ENCODE data around the gene MYO1C.
A peak's percentile ranks its signal among the peaks of the same experiment; 100 is the strongest.

Gene MYO1C

GRCh38 chr17:1515640-1516387 lies 23.3 kb upstream of the MYO1C start:
- Histone ChIP-seq H3K36me3 (ENCODE audit: control insufficient read depth, insufficient read depth, low read length) (no peaks in the 10 kb centered on the region), H3K4me3 (ENCODE audit: low read depth, low read length) (peak overlapping the region; percentile 66), H3K79me2 (peaks cover 21% of the 10 kb centered on the region), H3K9me3 (ENCODE audit: control insufficient read depth, low read length) (no peaks in the 10 kb centered on the region), H3K27ac (peak overlapping the region; percentile 84), H3K4me1 (peaks cover 23% of the 10 kb centered on the region), H2AFZ (peak overlapping the region; percentile 77), H3K4me2 (ENCODE audit: low read length) (peak overlapping the region; percentile 77), H3K9ac (no peak overlapping the region), H3K27me3 (ENCODE audit: control insufficient read depth, insufficient read depth, low read length) (no peaks in the 10 kb centered on the region)
- TF ChIP-seq CTCF (IDR thresholded peaks at IDR 0.05), result peak; percentile 63

- H3K4me2 ChIP-seq (ENCODE audit: low read length), result no peak overlapping the region
- no peak overlapping the region for H3K9ac ChIP-seq
- H3K79me2 ChIP-seq, result peaks cover 28% of the 10 kb centered on the region
- no peak for TF ChIP-seq CTCF (IDR thresholded peaks at IDR 0.05)
- no peak overlapping the region for H3K4me3 ChIP-seq (ENCODE audit: low read depth, low read length)
- no peak overlapping the region for H2AFZ ChIP-seq
- H3K27me3 ChIP-seq (ENCODE audit: control insufficient read depth, insufficient read depth, low read length), result no peaks in the 10 kb centered on the region
- no peaks in the 10 kb centered on the region for H3K9me3 ChIP-seq (ENCODE audit: control insufficient read depth, low read length)
- peaks cover 23% of the 10 kb centered on the region for H3K4me1 ChIP-seq
- H3K27ac ChIP-seq, result peak overlapping the region; percentile 42
- H3K36me3 ChIP-seq (ENCODE audit: control insufficient read depth, insufficient read depth, low read length), result no peaks in the 10 kb centered on the region
Measured at GRCh38 chr17:1512351-1512750, 19.9 kb upstream of the MYO1C start.

GRCh38 chr17:1511756-1512321 lies 19.4 kb upstream of the MYO1C start:
- peaks cover 23% of the 10 kb centered on the region for H3K4me1 ChIP-seq
- no peak overlapping the region for H3K4me3 ChIP-seq (ENCODE audit: low read depth, low read length)
- no peaks in the 10 kb centered on the region for H3K27me3 ChIP-seq (ENCODE audit: control insufficient read depth, insufficient read depth, low read length)
- H3K27ac ChIP-seq, result peak overlapping the region; percentile 42
- peaks cover 28% of the 10 kb centered on the region for H3K79me2 ChIP-seq
- H2AFZ ChIP-seq, result no peak overlapping the region
- H3K36me3 ChIP-seq (ENCODE audit: control insufficient read depth, insufficient read depth, low read length), result no peaks in the 10 kb centered on the region
- no peak overlapping the region for H3K4me2 ChIP-seq (ENCODE audit: low read length)
- H3K9me3 ChIP-seq (ENCODE audit: control insufficient read depth, low read length), result no peaks in the 10 kb centered on the region
- no peak for TF ChIP-seq CTCF (IDR thresholded peaks at IDR 0.05)
- H3K9ac ChIP-seq, result no peak overlapping the region

- Histone ChIP-seq H3K36me3 (ENCODE audit: control insufficient read depth, insufficient read depth, low read length) (no peaks in the 10 kb centered on the region), H3K27me3 (ENCODE audit: control insufficient read depth, insufficient read depth, low read length) (no peaks in the 10 kb centered on the region), H3K4me3 (ENCODE audit: low read depth, low read length) (no peak overlapping the region), H3K9me3 (ENCODE audit: control insufficient read depth, low read length) (no peaks in the 10 kb centered on the region), H3K4me2 (ENCODE audit: low read length) (no peak overlapping the region), H3K79me2 (peaks cover 28% of the 10 kb centered on the region), H3K4me1 (peaks cover 23% of the 10 kb centered on the region), H2AFZ (no peak overlapping the region), H3K9ac (no peak overlapping the region), H3K27ac (peak overlapping the region; percentile 42)
- no peak for TF ChIP-seq CTCF (IDR thresholded peaks at IDR 0.05)
Measured at GRCh38 chr17:1511290-1511689, 18.8 kb upstream of the MYO1C start.

All from parathyroid adenoma (tissue), 2 donors.